ENCODE measurements around the gene MAN2C1. TPM values are rescaled to one million over a fixed set of nuclear protein-coding genes. Genes with fewer than 3 reads are reported as not detected.
"Not testable (repeated sequence)": the region's sequence is repeated elsewhere in the genome, so short reads cannot be mapped to it uniquely, and the experiment has no call there.

MAN2C1 gene
- polyA plus RNA-seq, 3 donors: 32.9 to 453 (median 42.9) TPM

GRCh38 chr15:75347222-75348033 lies 21.0 kb downstream of the MAN2C1 start:
- peaks cover 21 to 54% of the 10 kb centered on the region in 2 donors for H3K27me3 ChIP-seq (ENCODE audit: control insufficient read depth in 2 of 2, insufficient read depth in 2 of 2, low read length in 2 of 2)
- H2AFZ ChIP-seq (ENCODE audit: insufficient read depth, low read depth, low read length, poor library complexity, severe bottlenecking): peak overlapping the region; percentile 78
- peaks cover 40% of the 10 kb centered on the region in 2 donors for H3K4me1 ChIP-seq (ENCODE audit: control insufficient read depth in 1 of 2, insufficient read depth in 2 of 2, low read length in 2 of 2)
- intact Hi-C loops (cut with micrococcal nuclease): no loop called here
- Mint-ChIP-seq H3K9me3 (peaks cover 15 to 39% (median 24%) of the 10 kb centered on the region in 7 donors), H3K36me3 (peaks cover 6 to 7% of the 10 kb centered on the region in 2 donors), H3K4me1 (peaks cover 45% of the 10 kb centered on the region), H3K4me3 (peak overlapping the region; percentile 89 to 98), H3K27me3 (ENCODE audit: low read depth in 3 of 3) (peaks cover 47 to 75% (median 58%) of the 10 kb centered on the region in 3 donors), H3K27ac (peak overlapping the region in 3 of 7 donors; percentile 5 to 73 (median 57))
- H3K79me2 ChIP-seq (ENCODE audit: insufficient read depth, low read length): no peaks in the 10 kb centered on the region
- no peak overlapping the region for H3K27ac ChIP-seq (ENCODE audit: low read depth in 1 of 2, low read length in 2 of 2)
- H3K4me3 ChIP-seq (replicated peaks in 1 of 3; ENCODE audit: low read depth in 2 of 3, low read length in 3 of 3): peak overlapping the region; percentile 52 to 88 (median 70)
- WGBS (ENCODE audit: insufficient coverage): 1% methylated on average over 41 of the region's 65 CpGs
- H4K20me1 ChIP-seq (ENCODE audit: insufficient read depth, low read length): peaks cover 7% of the 10 kb centered on the region
- peak overlapping the region; percentile 97 for H3K4me2 ChIP-seq (replicated peaks; ENCODE audit: extremely low read depth, low read length, poor library complexity, severe bottlenecking)
- no peak for TF ChIP-seq CTCF (IDR thresholded peaks at IDR 0.05)
- peaks cover 20% of the 10 kb centered on the region in 2 donors for H3K9me3 ChIP-seq (replicated peaks in 1 of 2; ENCODE audit: control insufficient read depth in 1 of 2, insufficient read depth in 1 of 2, low read length in 2 of 2)
- H3K36me3 ChIP-seq (replicated peaks in 1 of 2; ENCODE audit: control insufficient read depth in 1 of 2, insufficient read depth in 2 of 2, low read length in 2 of 2): no peaks in the 10 kb centered on the region
- peak in 1 of 3 donors; percentile 24 for DNase-seq
- H3K9ac ChIP-seq (ENCODE audit: insufficient read depth, low read length, poor library complexity, severe bottlenecking): peak overlapping the region; percentile 56

- Mint-ChIP-seq H3K4me1 (peaks cover 42% of the 10 kb centered on the region), H3K9me3 (peaks cover 15 to 39% (median 24%) of the 10 kb centered on the region in 7 donors), H3K27ac (peak within 1 kb of the TSS in 3 of 7 donors; percentile 5 to 73 (median 57)), H3K27me3 (ENCODE audit: low read depth in 3 of 3) (peaks cover 49 to 78% (median 58%) of the 10 kb centered on the region in 3 donors), H3K4me3 (peak within 1 kb of the TSS; percentile 89 to 98), H3K36me3 (peaks cover 6 to 7% of the 10 kb centered on the region in 2 donors)
- H3K4me2 ChIP-seq (replicated peaks; ENCODE audit: extremely low read depth, low read length, poor library complexity, severe bottlenecking): peak within 1 kb of the TSS; percentile 97
- intact Hi-C loops (cut with micrococcal nuclease): no loop called here
- peaks cover 40% of the 10 kb centered on the region in 2 donors for H3K4me1 ChIP-seq (ENCODE audit: control insufficient read depth in 1 of 2, insufficient read depth in 2 of 2, low read length in 2 of 2)
- H3K9me3 ChIP-seq (replicated peaks in 1 of 2; ENCODE audit: control insufficient read depth in 1 of 2, insufficient read depth in 1 of 2, low read length in 2 of 2): peaks cover 20% of the 10 kb centered on the region in 2 donors
- H3K27ac ChIP-seq (ENCODE audit: low read depth in 1 of 2, low read length in 2 of 2): no peak within 1 kb of the TSS
- H3K36me3 ChIP-seq (replicated peaks in 1 of 2; ENCODE audit: control insufficient read depth in 1 of 2, insufficient read depth in 2 of 2, low read length in 2 of 2): no peaks in the 10 kb centered on the region
- no peaks in the 10 kb centered on the region for H3K79me2 ChIP-seq (ENCODE audit: insufficient read depth, low read length)
- no peak for TF ChIP-seq CTCF (IDR thresholded peaks at IDR 0.05)
- peaks cover 21 to 54% of the 10 kb centered on the region in 2 donors for H3K27me3 ChIP-seq (ENCODE audit: control insufficient read depth in 2 of 2, insufficient read depth in 2 of 2, low read length in 2 of 2)
- H2AFZ ChIP-seq (ENCODE audit: insufficient read depth, low read depth, low read length, poor library complexity, severe bottlenecking): peak within 1 kb of the TSS; percentile 78
- peaks cover under 1% of the 10 kb centered on the region for H4K20me1 ChIP-seq (ENCODE audit: insufficient read depth, low read length)
- 4% methylated on average over 14 of the region's 20 CpGs for WGBS (ENCODE audit: insufficient coverage)
- H3K9ac ChIP-seq (ENCODE audit: insufficient read depth, low read length, poor library complexity, severe bottlenecking): peak within 1 kb of the TSS; percentile 56
- DNase-seq: no peak
- peak within 1 kb of the TSS; percentile 52 to 88 (median 70) for H3K4me3 ChIP-seq (replicated peaks in 1 of 3; ENCODE audit: low read depth in 2 of 3, low read length in 3 of 3)
Observed at GRCh38 chr15:75346796-75347221, 21.6 kb downstream of the MAN2C1 start, which contains the start of gene NEIL1. NEIL1 (plus strand) TSS chr15:75347039; CDS start chr15:75348906, 1,867 bp downstream.

GRCh38 chr15:75343953-75344352 lies 24.5 kb downstream of the MAN2C1 start:
- H3K4me1 ChIP-seq (ENCODE audit: control insufficient read depth in 1 of 2, insufficient read depth in 2 of 2, low read length in 2 of 2): peaks cover 21 to 24% of the 10 kb centered on the region in 2 donors
- H3K4me3 ChIP-seq (replicated peaks in 1 of 3; ENCODE audit: low read depth in 2 of 3, low read length in 3 of 3); H2AFZ ChIP-seq (ENCODE audit: insufficient read depth, low read depth, low read length, poor library complexity, severe bottlenecking); DNase-seq; H3K36me3 ChIP-seq (replicated peaks in 1 of 2; ENCODE audit: control insufficient read depth in 1 of 2, insufficient read depth in 2 of 2, low read length in 2 of 2); H3K4me3 Mint-ChIP-seq; H3K79me2 ChIP-seq (ENCODE audit: insufficient read depth, low read length); H3K27ac Mint-ChIP-seq; H3K27ac ChIP-seq (ENCODE audit: low read depth in 1 of 2, low read length in 2 of 2); H4K20me1 ChIP-seq (ENCODE audit: insufficient read depth, low read length); intact Hi-C loops (cut with micrococcal nuclease); H3K4me2 ChIP-seq (replicated peaks; ENCODE audit: extremely low read depth, low read length, poor library complexity, severe bottlenecking); H3K9me3 ChIP-seq (replicated peaks in 1 of 2; ENCODE audit: control insufficient read depth in 1 of 2, insufficient read depth in 1 of 2, low read length in 2 of 2); H3K9ac ChIP-seq (ENCODE audit: insufficient read depth, low read length, poor library complexity, severe bottlenecking): not testable (repeated sequence)
- peaks cover 21 to 24% of the 10 kb centered on the region in 2 donors for H3K36me3 Mint-ChIP-seq
- H3K27me3 Mint-ChIP-seq (ENCODE audit: low read depth in 3 of 3): peaks cover 45 to 57% (median 49%) of the 10 kb centered on the region in 3 donors
- peaks cover 23% of the 10 kb centered on the region for H3K4me1 Mint-ChIP-seq
- WGBS (ENCODE audit: insufficient coverage): 69% methylated on average over 6 of the region's 8 CpGs
- peaks cover 20 to 44% of the 10 kb centered on the region in 2 donors for H3K27me3 ChIP-seq (ENCODE audit: control insufficient read depth in 2 of 2, insufficient read depth in 2 of 2, low read length in 2 of 2)
- peaks cover 3 to 26% (median 12%) of the 10 kb centered on the region in 7 donors for H3K9me3 Mint-ChIP-seq

Measured in CD14-positive monocyte (primary cell).